LNCAP (cell line): ENCODE measurements around the gene S100A2.

Source experiments
- TF ChIP-seq, protein P1 (sequence below): fragments of 450-650 bp; IDR thresholded peaks from 2 replicates; pipeline ENCODE4 v1.5.1; 2017; ENCODE audit warnings: mild to moderate bottlenecking

S100A2 gene

DNA sequence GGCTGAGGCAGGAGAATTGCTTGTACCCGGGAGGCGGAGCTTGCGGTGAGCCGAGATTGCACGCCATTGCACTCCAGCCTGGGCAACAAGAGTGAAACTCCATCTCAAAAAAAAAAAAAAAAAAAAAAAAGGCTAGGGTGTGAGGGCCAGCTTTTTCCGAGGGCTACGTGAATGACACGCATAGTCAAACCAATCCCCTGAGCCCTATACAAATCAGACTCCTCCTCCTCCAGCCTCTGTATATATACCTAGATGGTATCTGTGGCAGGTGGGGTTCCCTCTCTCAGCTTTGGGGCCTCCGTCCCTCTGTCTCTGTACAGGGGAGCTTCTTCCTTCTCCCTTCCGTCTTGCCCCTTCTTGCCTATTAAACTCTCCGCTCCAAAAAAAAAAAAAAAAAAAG is 40.5 kb upstream of the S100A2 start:
- TF ChIP-seq, protein P1, sequence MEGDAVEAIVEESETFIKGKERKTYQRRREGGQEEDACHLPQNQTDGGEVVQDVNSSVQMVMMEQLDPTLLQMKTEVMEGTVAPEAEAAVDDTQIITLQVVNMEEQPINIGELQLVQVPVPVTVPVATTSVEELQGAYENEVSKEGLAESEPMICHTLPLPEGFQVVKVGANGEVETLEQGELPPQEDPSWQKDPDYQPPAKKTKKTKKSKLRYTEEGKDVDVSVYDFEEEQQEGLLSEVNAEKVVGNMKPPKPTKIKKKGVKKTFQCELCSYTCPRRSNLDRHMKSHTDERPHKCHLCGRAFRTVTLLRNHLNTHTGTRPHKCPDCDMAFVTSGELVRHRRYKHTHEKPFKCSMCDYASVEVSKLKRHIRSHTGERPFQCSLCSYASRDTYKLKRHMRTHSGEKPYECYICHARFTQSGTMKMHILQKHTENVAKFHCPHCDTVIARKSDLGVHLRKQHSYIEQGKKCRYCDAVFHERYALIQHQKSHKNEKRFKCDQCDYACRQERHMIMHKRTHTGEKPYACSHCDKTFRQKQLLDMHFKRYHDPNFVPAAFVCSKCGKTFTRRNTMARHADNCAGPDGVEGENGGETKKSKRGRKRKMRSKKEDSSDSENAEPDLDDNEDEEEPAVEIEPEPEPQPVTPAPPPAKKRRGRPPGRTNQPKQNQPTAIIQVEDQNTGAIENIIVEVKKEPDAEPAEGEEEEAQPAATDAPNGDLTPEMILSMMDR, result no peak

DNA sequence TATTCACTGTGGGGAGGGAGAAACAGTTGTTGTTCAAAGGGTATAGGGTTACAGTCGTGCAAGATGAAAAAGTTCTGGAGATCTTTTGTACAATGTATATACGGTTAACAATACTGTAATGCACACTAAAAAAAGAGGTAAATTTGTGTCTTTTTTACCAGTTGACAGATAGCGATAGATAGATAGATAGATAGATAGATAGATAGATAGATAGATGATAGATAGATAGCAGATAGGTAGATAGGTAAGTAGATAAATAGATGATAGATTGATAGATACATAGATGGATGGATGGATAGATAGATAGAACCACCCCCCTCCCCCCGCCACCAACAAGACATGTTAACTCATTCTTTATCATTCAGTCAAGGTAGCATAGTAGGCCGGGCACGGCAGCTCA is 37.1 kb upstream of the S100A2 start:
- TF ChIP-seq, protein P1, result no peak

DNA sequence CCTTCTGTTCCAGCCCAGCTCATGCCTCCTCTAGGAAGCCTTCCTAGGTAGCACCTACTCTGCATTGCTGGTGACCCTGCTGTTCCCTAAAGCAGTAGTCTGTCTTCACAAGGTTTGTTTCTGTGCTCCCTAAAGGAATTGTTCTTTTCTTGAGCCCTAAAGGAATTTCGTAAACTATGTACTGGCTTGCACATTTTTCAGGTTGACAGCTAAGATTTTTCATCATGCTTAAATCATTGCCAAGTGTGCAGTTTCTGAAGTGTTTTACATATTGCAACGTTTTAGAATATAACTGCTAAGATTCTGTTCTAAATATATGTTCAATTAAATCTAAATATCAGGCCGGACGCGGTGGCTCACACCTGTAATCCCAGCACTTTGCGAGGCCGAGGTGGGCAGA is 34.2 kb upstream of the S100A2 start:
- TF ChIP-seq, protein P1, result no peak

- TF ChIP-seq, protein P1, result no peak
Measured at GRCh38 chr1:153598309-153599172, 32.9 kb upstream of the S100A2 start.

DNA sequence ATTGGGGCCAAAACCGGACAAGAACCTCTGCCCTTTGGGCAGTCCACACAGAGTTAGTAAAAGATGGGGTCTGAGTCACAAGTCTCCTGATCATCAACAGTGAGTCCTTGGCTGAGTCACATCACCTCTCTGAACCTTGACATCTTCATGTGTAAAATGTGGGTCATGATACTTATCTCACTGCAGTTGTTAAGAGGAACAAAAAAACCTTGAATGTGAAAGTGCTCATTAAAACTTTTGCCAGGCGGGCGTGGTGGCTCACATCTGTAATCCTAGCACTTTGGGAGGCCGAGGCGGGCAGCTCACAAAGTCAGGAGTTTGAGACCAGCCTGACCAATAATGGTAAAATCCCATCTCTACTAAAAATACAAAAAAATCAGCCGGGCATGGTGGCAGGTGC is 31.6 kb upstream of the S100A2 start:
- TF ChIP-seq, protein P1, result no peak

- TF ChIP-seq, protein P1, result no peak
Measured at GRCh38 chr1:153592748-153593147, 27.1 kb upstream of the S100A2 start.

DNA sequence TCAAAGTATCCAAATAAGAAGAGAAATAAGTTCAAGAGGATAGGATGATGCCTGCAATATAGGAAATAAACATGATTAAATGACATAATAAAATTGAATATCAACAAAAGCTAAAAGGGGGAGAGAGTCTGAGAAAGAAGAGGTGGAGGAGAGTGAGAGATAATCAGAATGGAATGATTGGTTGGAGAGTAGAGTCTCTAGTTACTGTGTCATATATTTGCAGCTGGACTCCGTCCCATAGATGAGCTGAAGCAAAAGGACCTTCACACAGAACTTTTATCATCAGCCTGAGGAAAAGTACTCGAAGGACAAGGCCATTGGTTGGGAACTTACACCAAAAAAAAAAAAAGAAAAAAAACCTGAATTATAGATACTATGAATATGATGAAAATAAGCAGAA is 22.8 kb upstream of the S100A2 start:
- TF ChIP-seq, protein P1, result no peak
